ENCODE data around the gene FAM169A.
"Not testable (repeated sequence)": the region's sequence is repeated elsewhere in the genome, so short reads cannot be mapped to it uniquely, and the experiment has no call there.

Gene FAM169A

GRCh38 chr5:74869414-74869813, 3.2 kb upstream of the FAM169A start:
- not testable (repeated sequence) for DNase-seq

- no peak for DNase-seq
These were observed 492 bp upstream of the FAM169A start for GRCh38 chr5:74866596-74867162.

GRCh38 chr5:74865256-74865803, 857 bp downstream of the FAM169A start:
- no peak for DNase-seq

GRCh38 chr5:74864823-74865222, 1.4 kb downstream of the FAM169A start:
- no peak for DNase-seq

GRCh38 chr5:74863726-74864125, 2.5 kb downstream of the FAM169A start:
- no peak for DNase-seq

- no peak for DNase-seq
These were observed 4.0 kb downstream of the FAM169A start for GRCh38 chr5:74862221-74862620.

GRCh38 chr5:74856975-74857374, 9.2 kb downstream of the FAM169A start:
- not testable (repeated sequence) for DNase-seq

GRCh38 chr5:74853256-74853655, 12.9 kb downstream of the FAM169A start:
- no peak for DNase-seq

- DNase-seq: peak; percentile 23
These were observed 14.4 kb downstream of the FAM169A start for GRCh38 chr5:74851684-74852353.

- no peak for DNase-seq
These were observed 15.3 kb downstream of the FAM169A start for GRCh38 chr5:74850789-74851425.

GRCh38 chr5:74850030-74850429, 16.2 kb downstream of the FAM169A start:
- no peak for DNase-seq

GRCh38 chr5:74848553-74849025, 17.6 kb downstream of the FAM169A start:
- DNase-seq: no peak

GRCh38 chr5:74839229-74839628, 27.0 kb downstream of the FAM169A start:
- DNase-seq: no peak

- no peak for DNase-seq
These were observed 27.9 kb downstream of the FAM169A start for GRCh38 chr5:74838262-74838661.

GRCh38 chr5:74837115-74837514, 29.1 kb downstream of the FAM169A start:
- DNase-seq: no peak

- DNase-seq: no peak
These were observed 32.5 kb downstream of the FAM169A start for GRCh38 chr5:74833537-74834266.

GRCh38 chr5:74829413-74829812, 36.8 kb downstream of the FAM169A start:
- DNase-seq: no peak

- DNase-seq: no peak
These were observed 43.9 kb downstream of the FAM169A start for GRCh38 chr5:74822288-74822687.

GRCh38 chr5:74816875-74817274, 49.3 kb downstream of the FAM169A start:
- DNase-seq: no peak

- no peak for DNase-seq
These were observed 55.3 kb downstream of the FAM169A start for GRCh38 chr5:74810915-74811314.

GRCh38 chr5:74801941-74802340, 64.2 kb downstream of the FAM169A start:
- DNase-seq: peak; percentile 39

- no peak for DNase-seq
These were observed 65.0 kb downstream of the FAM169A start for GRCh38 chr5:74801197-74801596.

Measured in fibroblast of upper back skin (primary cell).